Measurements from ENCODE around the gene S100PBP. TPM values are rescaled to one million over a fixed set of nuclear protein-coding genes. Genes with fewer than 3 reads are reported as not detected.

S100PBP gene
- total and polyA plus RNA-seq, 2 of the 4 experiments (the other 2 are of a cell fraction) = 13.9 to 20.3 TPM

- TF ChIP-seq ELK1 (IDR thresholded peaks at IDR 0.05; ENCODE audit: borderline replicate concordance, low read depth, low read length) = no peak
These were observed 1.5 kb downstream of the S100PBP start (continued) for GRCh38 chr1:32818804-32819541.

GRCh38 chr1:32825181-32825580, 7.7 kb downstream of the S100PBP start:
- Histone ChIP-seq H3K23ac (ENCODE audit: low read depth, low read length) (no peak overlapping the region), H3K9me3 (ENCODE audit: control insufficient read depth, insufficient read depth, low read length) (no peaks in the 10 kb centered on the region), H3K9ac (ENCODE audit: low read depth, low read length) (no peak overlapping the region), H2AK5ac (ENCODE audit: low read depth, low read length) (no peak overlapping the region), H3K4me2 (ENCODE audit: low read depth, low read length) (no peak overlapping the region), H4K91ac (ENCODE audit: insufficient read depth, low read depth, low read length) (no peak overlapping the region), H3K4me3 (ENCODE audit: insufficient read depth, low read depth, low read length) (no peak overlapping the region), H3K56ac (ENCODE audit: extremely low read depth, insufficient read depth, low read length) (no peak overlapping the region), H3K4me1 (ENCODE audit: control insufficient read depth, insufficient read depth, low read length) (no peaks in the 10 kb centered on the region), H2BK15ac (ENCODE audit: low read depth, low read length) (no peak overlapping the region), H3K18ac (ENCODE audit: low read depth, low read length) (no peak overlapping the region), H3K79me1 (ENCODE audit: low read depth in 1 of 2, low read length in 2 of 2) (peaks cover 15 to 37% of the 10 kb centered on the region in 2 experiments), H4K8ac (ENCODE audit: low read depth in 2 of 2, low read length in 2 of 2) (no peak overlapping the region), H4K20me1 (ENCODE audit: insufficient read depth, low read length) (no peaks in the 10 kb centered on the region), H4K5ac (ENCODE audit: low read depth, low read length) (no peak overlapping the region), H3K14ac (replicated peaks; ENCODE audit: low read depth, low read length) (no peak overlapping the region), H3K36me3 (ENCODE audit: control insufficient read depth, insufficient read depth, low read length) (peaks cover 28% of the 10 kb centered on the region), H2BK120ac (ENCODE audit: low read depth, low read length) (no peak overlapping the region), H3K9me1 (ENCODE audit: insufficient read depth, low read length) (0 out of 2 replicates have a peak, but pooled peaks cover 2% of the 10 kb centered on the region), H2AK9ac (replicated peaks; ENCODE audit: low read depth, low read length, poor library complexity) (no peak overlapping the region), H3K27ac (ENCODE audit: insufficient read depth, low read length) (no peak overlapping the region), H3K4ac (ENCODE audit: low read depth, low read length) (no peak overlapping the region), H2BK20ac (ENCODE audit: low read depth, low read length) (no peak overlapping the region), H3K27me3 (ENCODE audit: control insufficient read depth, insufficient read depth, low read length) (no peaks in the 10 kb centered on the region), H2BK5ac (ENCODE audit: low read depth, low read length, poor library complexity, severe bottlenecking) (no peak overlapping the region), H2AFZ (replicated peaks; ENCODE audit: low read length, poor library complexity) (no peak overlapping the region)
- POLR2A ChIA-PET (ENCODE audit: unreplicated experiment) = no interaction called here
- CTCF ChIA-PET = no interaction called here
- dilution Hi-C loops (cut with HindIII; ENCODE audit: low sequenced_read_pairs, unreplicated experiment) (no loop called here), in situ Hi-C loops (cut with MboI; ENCODE audit: low sequenced_read_pairs) (no loop called here), intact Hi-C loops (cut with micrococcal nuclease) (loop anchor here (10.0 kb wide), 1 partner anchor 260 kb away; the partner anchor contains the start of gene AZIN2)
- ATAC-seq (ENCODE audit: low read depth) = no peak
- DNase-seq = no peak
- BruUV-seq (replicated peaks) = no TSS peak
- TF ChIP-seq MXI1 (IDR thresholded peaks at IDR 0.05; ENCODE audit: borderline replicate concordance, low read depth, low read length) = no peak
- no peak for TF ChIP-seq FOS (IDR thresholded peaks at IDR 0.05; ENCODE audit: low read depth, low read length)
- TF ChIP-seq NFE2L2 (IDR thresholded peaks at IDR 0.05; ENCODE audit: low read depth, low read length) = no peak
- WGBS, 2 experiments (ENCODE audit: extremely low coverage in 2 of 2, insufficient read length in 1 of 2) = no CpG with 5 or more reads among the region's 3 CpGs
